ENCODE results near the gene POC5.

Gene POC5

DNA sequence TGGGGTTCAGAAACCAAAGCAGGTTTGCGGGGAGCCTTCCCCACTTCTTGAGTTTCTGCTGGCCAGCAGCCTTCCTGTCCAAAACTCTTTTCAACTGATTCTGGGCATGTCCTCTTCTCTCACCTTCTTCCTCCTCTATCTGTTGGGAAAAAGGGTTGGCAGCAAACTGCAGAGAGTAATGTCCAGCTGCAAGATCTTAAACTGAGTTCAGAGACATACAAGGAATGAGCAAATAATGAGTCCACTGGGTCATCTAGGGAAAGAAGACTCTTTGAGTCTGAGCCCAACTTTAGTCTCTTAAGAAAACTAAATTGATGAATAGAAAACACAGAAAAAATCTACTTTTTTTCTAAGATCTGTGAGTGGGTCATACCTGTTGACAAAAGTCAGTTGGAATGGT, 89.4 kb downstream of the POC5 start:
- Histone ChIP-seq H3K4me3 (replicated peaks; ENCODE audit: insufficient read depth, low read length) (no peak overlapping the region), H3K27ac (replicated peaks) (no peak overlapping the region), H3K27me3 (ENCODE audit: insufficient read depth, poor library complexity, severe bottlenecking) (no peaks in the 10 kb centered on the region)
- no peak for DNase-seq (ENCODE audit: low read depth in 1 of 2, low spot score in 1 of 2)
- TF ChIP-seq, protein P1, sequence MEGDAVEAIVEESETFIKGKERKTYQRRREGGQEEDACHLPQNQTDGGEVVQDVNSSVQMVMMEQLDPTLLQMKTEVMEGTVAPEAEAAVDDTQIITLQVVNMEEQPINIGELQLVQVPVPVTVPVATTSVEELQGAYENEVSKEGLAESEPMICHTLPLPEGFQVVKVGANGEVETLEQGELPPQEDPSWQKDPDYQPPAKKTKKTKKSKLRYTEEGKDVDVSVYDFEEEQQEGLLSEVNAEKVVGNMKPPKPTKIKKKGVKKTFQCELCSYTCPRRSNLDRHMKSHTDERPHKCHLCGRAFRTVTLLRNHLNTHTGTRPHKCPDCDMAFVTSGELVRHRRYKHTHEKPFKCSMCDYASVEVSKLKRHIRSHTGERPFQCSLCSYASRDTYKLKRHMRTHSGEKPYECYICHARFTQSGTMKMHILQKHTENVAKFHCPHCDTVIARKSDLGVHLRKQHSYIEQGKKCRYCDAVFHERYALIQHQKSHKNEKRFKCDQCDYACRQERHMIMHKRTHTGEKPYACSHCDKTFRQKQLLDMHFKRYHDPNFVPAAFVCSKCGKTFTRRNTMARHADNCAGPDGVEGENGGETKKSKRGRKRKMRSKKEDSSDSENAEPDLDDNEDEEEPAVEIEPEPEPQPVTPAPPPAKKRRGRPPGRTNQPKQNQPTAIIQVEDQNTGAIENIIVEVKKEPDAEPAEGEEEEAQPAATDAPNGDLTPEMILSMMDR (IDR thresholded peaks at IDR 0.05; ENCODE audit: insufficient read depth, low read length) = no peak
- TF ChIP-seq POLR2AphosphoS5 (IDR thresholded peaks at IDR 0.05; ENCODE audit: low read depth) (no peak), GABPA (IDR thresholded peaks at IDR 0.05; ENCODE audit: low read depth) (no peak), SPI1 (IDR thresholded peaks at IDR 0.05; ENCODE audit: borderline replicate concordance, low read depth) (no peak)
- TF ChIP-seq, protein P2, sequence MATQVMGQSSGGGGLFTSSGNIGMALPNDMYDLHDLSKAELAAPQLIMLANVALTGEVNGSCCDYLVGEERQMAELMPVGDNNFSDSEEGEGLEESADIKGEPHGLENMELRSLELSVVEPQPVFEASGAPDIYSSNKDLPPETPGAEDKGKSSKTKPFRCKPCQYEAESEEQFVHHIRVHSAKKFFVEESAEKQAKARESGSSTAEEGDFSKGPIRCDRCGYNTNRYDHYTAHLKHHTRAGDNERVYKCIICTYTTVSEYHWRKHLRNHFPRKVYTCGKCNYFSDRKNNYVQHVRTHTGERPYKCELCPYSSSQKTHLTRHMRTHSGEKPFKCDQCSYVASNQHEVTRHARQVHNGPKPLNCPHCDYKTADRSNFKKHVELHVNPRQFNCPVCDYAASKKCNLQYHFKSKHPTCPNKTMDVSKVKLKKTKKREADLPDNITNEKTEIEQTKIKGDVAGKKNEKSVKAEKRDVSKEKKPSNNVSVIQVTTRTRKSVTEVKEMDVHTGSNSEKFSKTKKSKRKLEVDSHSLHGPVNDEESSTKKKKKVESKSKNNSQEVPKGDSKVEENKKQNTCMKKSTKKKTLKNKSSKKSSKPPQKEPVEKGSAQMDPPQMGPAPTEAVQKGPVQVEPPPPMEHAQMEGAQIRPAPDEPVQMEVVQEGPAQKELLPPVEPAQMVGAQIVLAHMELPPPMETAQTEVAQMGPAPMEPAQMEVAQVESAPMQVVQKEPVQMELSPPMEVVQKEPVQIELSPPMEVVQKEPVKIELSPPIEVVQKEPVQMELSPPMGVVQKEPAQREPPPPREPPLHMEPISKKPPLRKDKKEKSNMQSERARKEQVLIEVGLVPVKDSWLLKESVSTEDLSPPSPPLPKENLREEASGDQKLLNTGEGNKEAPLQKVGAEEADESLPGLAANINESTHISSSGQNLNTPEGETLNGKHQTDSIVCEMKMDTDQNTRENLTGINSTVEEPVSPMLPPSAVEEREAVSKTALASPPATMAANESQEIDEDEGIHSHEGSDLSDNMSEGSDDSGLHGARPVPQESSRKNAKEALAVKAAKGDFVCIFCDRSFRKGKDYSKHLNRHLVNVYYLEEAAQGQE (IDR thresholded peaks at IDR 0.05; ENCODE audit: insufficient replicate concordance, low read depth) = no peak

DNA sequence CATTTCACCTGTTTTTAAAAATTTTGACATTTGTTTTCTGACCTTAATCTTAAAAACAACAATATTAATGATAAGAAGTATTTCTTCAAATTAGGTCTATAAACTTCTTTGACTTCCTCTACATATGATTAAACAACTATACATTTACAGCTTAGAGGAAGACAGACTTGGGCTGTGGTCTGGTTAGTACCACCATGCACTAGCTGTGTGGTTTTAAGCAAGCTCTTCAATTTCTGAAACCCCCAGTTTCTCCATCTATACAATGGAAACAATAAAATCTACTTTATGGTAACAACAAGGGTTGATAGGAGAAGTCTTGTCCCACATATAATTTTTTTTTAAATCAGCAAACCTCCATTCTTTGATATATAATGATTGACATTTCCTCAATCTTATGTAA, 90.3 kb downstream of the POC5 start:
- no peaks in the 10 kb centered on the region for H3K27me3 ChIP-seq (ENCODE audit: insufficient read depth, poor library complexity, severe bottlenecking)
- H3K27ac ChIP-seq (replicated peaks) = no peak overlapping the region
- H3K4me3 ChIP-seq (replicated peaks; ENCODE audit: insufficient read depth, low read length) = no peak overlapping the region
- DNase-seq (ENCODE audit: low read depth in 1 of 2, low spot score in 1 of 2) = no peak
- TF ChIP-seq SPI1 (IDR thresholded peaks at IDR 0.05; ENCODE audit: borderline replicate concordance, low read depth) = no peak
- TF ChIP-seq, protein P1 (IDR thresholded peaks at IDR 0.05; ENCODE audit: insufficient read depth, low read length) = no peak
- TF ChIP-seq, protein P2 (IDR thresholded peaks at IDR 0.05; ENCODE audit: insufficient replicate concordance, low read depth) = no peak
- no peak for TF ChIP-seq GABPA (IDR thresholded peaks at IDR 0.05; ENCODE audit: low read depth)
- no peak for TF ChIP-seq POLR2AphosphoS5 (IDR thresholded peaks at IDR 0.05; ENCODE audit: low read depth)
